H1 (cell line): ENCODE measurements around the gene LEKR1. TPM values are rescaled to one million over a fixed set of nuclear protein-coding genes. Genes with fewer than 3 reads are reported as not detected.

ENCODE experiments used
- CTBP2 ChIP-seq: IDR thresholded peaks from 2 replicates; pipeline ENCODE4 v1.7.0; 2011; ENCODE audit warnings: borderline replicate concordance, mild to moderate bottlenecking, moderate library complexity, mixed read lengths, low read length; ENCODE audit not compliant: insufficient read depth, insufficient read length
- EP300 ChIP-seq, 2 experiments: IDR thresholded peaks; 1 replicate in 1 of 2; 2 replicates in 1 of 2; pipeline ENCODE4 v1.6.1; 2011 to 2012; ENCODE audit warnings: low read depth in 2 of 2, low read length in 2 of 2, mild to moderate bottlenecking in 2 of 2, borderline replicate concordance in 1 of 2, inconsistent platforms in 1 of 2, moderate library complexity in 1 of 2
- HDAC2 ChIP-seq, 2 experiments: fragments of 300-600 bp in 1 of 2; sonication (generic) in 1 of 2; IDR thresholded peaks; 2 replicates each; pipeline ENCODE4 v1.6.1; 2011 to 2012; ENCODE audit warnings: low read depth in 2 of 2, low read length in 2 of 2, mild to moderate bottlenecking in 2 of 2, moderate library complexity in 2 of 2, borderline replicate concordance in 1 of 2, inconsistent platforms in 1 of 2
- POU5F1 ChIP-seq: IDR thresholded peaks from 2 replicates; pipeline ENCODE4 v1.6.1; 2011; ENCODE audit warnings: low read depth, mild to moderate bottlenecking, low read length, moderate library complexity
- RAD21 ChIP-seq, 2 experiments: IDR thresholded peaks in 1 of 2; conservative IDR thresholded peaks in 1 of 2; 2 replicates each; pipeline ENCODE4 v1.6.1; 2011; ENCODE audit warnings: low read depth in 2 of 2, low read length in 2 of 2, improper control_type of control experiment in 1 of 2, inconsistent platforms in 1 of 2, mild to moderate bottlenecking in 1 of 2, moderate library complexity in 1 of 2
- SIN3A ChIP-seq, 2 experiments: IDR thresholded peaks in 1 of 2; conservative IDR thresholded peaks in 1 of 2; 2 replicates each; pipeline ENCODE4 v1.6.1; 2011 to 2012; ENCODE audit warnings: low read length in 2 of 2, improper control_type of control experiment in 1 of 2, low read depth in 1 of 2, mild to moderate bottlenecking in 1 of 2
- TCF12 ChIP-seq: IDR thresholded peaks from 2 replicates; pipeline ENCODE4 v1.6.1; 2011; ENCODE audit warnings: low read depth, mild to moderate bottlenecking, low read length
- YY1 ChIP-seq: IDR thresholded peaks from 2 replicates; pipeline ENCODE4 v1.6.1; 2011; ENCODE audit warnings: low read depth, mild to moderate bottlenecking, low read length
- polyA plus RNA-seq, 7 experiments: library from polyadenylated mRNA; depleted of rRNA in 3 of 7; stranded (reverse) in 5 of 7; unstranded in 2 of 7; fragments of >200 nt in 5 of 7; fragments of 200-250 nt in 2 of 7; gene quantifications; 1 replicate in 5 of 7; 2 replicates in 1 of 7; 4 replicates in 1 of 7; pipeline versions ENCODE4 v1.2.1 to v1.2.3, GENCODE V29; 2011 to 2013; ENCODE audit warnings: missing spikeins in 2 of 7, mixed read lengths in 2 of 7
- total RNA-seq: library from RNA; stranded (reverse); fragmentation: NEBNext Ultra II Directional; extraction: Animal tissue kit (Norgen Biotek cat#: 25700); gene quantifications from 2 replicates; pipeline ENCODE4 v1.2.1, GENCODE V29; 2021

Gene LEKR1
- total and polyA plus RNA-seq, 2 of the 8 experiments (the other 6 are each of a cell fraction or from before 2014, with no cell fraction given) = 0.08 TPM; not detected in 1

DNA sequence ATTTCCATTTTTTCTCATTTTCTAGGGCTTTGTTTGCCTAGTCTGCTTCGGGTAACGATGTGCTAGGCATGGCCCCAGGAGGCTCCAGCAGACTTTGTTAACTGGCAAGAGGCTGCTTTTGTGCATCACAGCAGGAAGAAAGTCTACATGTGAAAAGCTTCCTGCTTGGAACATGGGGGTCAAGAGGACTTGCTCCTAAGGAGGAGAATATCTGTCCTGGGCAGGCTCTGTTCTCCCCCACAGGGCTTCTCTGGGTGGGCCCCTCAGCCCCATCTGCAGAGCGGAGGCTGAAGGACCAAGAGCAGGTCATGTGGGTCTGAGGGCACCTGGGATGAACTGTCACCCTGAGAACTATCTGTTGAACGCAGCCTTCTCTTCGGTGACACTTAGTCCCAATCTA lies 239.0 kb downstream of the LEKR1 start (continued):
- TF ChIP-seq SIN3A (conservative IDR thresholded peaks at IDR 0.05 in 1 of 2, IDR thresholded peaks at IDR 0.05 in 1 of 2; ENCODE audit: low read depth in 1 of 2, low read length in 2 of 2) = no peak
- TF ChIP-seq HDAC2 (IDR thresholded peaks at IDR 0.05; ENCODE audit: borderline replicate concordance in 1 of 2, low read depth in 2 of 2, low read length in 2 of 2) = peak in 1 of 2 experiments; percentile 74; a peak in 1 of 4 replicates
- peak; percentile 74 for TF ChIP-seq YY1
- peak; percentile 69 for TF ChIP-seq CTBP2
- peak; percentile 40; the same call in 1 of the 2 replicates for TF ChIP-seq POU5F1
- TF ChIP-seq RAD21 (IDR thresholded peaks at IDR 0.05 in 1 of 2, conservative IDR thresholded peaks at IDR 0.05 in 1 of 2; ENCODE audit: low read depth in 2 of 2, low read length in 2 of 2) = peak in 1 of 2 experiments; percentile 25; a peak in 3 of 4 replicates
- TF ChIP-seq EP300 (IDR thresholded peaks at IDR 0.05; ENCODE audit: borderline replicate concordance in 1 of 2, low read depth in 2 of 2, low read length in 2 of 2) = peak in 1 of 2 experiments; percentile 38; a peak in 1 of 3 replicates
- 0 out of 2 replicates have a peak, but pooled peaks have one; percentile 14 for TF ChIP-seq TCF12
